NCI-H146 treated with DMSO at 0.1 percent for 48 hours (cell line): ENCODE data around the gene SMCO4.
"Not testable (repeated sequence)": the region's sequence is repeated elsewhere in the genome, so short reads cannot be mapped to it uniquely, and the experiment has no call there.

ENCODE experiments used
- DNase-seq: peaks from one replicate; lab custom pipeline; 2025; ENCODE audit not compliant: unreplicated experiment; lab: John Stamatoyannopoulos, UW

SMCO4 gene

GRCh38 chr11:93481279-93481678 lies 61.9 kb downstream of the SMCO4 start:
- no peak for DNase-seq

DNA sequence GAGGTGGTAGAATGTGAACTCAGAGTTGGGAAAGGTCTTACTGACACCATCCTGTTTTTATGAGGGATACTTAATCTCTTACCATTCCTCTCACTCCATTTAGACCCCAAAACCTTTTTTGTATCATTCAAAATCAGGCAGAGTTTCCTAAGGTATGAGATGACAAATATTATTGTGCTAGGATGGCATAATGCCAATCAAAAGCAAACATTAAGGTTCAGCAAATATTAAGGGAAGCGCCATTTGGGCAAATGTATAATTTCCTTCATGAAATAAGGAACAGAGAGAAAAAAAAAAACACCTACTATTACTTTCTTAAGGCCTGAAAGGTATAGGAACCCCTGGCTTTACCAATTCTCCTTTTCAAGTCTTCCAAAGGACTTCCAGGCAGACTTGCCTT lies 62.4 kb downstream of the SMCO4 start:
- DNase-seq: no peak

DNA sequence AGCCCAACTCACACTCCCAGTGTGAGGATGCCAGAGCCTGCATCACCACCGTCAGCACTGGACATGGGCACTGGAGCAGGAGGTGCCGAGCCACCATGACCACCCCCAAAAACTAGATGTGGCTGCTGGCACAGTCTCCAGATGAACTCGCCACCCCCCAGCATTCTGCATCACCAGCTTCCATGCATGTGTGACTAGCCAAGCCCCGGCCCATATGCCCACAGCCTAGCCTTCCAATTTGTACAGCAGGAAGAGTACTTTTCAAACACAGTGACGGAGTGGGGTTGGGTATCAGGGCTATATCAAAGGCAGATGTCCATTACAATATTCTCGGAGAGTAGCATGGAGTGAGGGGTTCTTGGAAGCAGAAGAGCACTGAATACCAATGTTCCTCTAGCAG lies 62.9 kb downstream of the SMCO4 start:
- no peak for DNase-seq

GRCh38 chr11:93478841-93479240 lies 64.3 kb downstream of the SMCO4 start:
- no peak for DNase-seq

DNA sequence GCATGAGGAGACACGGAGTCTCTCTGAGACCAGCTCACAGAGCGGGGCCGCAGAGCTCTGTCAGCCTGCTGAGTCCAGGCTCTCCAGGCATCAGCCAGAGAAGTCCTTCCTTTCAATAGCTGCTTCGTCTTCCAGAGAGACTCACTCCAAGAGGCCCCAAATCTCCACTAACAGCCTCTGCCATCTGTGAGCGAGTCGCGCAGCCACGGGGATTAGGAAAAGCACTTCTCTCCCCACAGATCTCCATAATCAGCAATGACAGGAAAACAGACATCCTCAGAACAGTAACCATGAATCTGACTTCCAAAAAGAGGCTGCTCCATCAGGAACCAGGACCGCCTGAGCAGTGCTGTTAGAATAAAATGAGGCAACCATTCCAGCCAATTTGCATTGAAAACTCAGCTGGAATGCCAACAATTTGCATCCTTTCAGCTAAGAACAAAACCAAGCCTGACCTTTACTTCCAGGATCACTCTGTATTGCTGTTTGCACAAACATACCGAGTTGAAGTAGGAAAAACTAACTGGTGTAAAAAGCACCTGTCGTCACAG lies 65.4 kb downstream of the SMCO4 start:
- no peak for DNase-seq

DNA sequence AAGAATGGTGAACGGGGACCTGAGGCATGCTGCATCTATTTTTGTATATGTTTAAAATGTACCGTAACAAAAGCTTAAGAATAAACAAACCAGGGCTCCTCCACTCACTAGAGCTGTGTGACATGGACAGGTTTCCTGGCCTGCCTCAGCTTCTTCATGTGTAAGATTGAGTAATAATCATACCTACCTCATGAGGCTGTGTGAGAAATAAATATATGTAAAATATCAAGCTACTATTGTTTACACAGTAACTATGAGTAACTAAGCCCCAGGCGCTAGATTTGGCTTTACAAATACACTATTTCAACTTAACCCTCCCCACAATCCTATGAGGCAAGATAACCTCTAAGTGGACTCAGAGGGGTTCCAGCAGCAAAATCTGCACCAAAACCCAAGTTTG lies 66.4 kb downstream of the SMCO4 start:
- no peak for DNase-seq

DNA sequence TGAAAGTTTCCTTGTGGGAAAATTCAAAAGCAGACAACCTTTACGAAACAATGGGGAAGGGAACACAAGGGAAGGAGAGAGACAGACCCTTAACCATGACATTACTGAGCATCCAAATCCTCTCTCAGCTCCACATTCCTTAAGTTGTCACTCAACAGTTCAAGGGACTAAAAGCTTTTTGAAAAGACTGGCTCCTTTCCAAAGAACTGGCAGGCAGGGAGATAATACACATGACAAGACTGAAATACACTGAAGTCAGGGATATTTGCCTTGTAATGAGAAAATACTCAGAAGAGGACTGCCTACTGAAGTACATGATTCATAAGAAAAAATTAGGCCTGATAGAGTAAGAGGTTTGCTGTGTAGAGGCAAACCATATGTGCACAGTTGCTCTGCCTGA lies 69.1 kb downstream of the SMCO4 start:
- DNase-seq: no peak

GRCh38 chr11:93468290-93468689 lies 74.9 kb downstream of the SMCO4 start:
- DNase-seq: no peak

DNA sequence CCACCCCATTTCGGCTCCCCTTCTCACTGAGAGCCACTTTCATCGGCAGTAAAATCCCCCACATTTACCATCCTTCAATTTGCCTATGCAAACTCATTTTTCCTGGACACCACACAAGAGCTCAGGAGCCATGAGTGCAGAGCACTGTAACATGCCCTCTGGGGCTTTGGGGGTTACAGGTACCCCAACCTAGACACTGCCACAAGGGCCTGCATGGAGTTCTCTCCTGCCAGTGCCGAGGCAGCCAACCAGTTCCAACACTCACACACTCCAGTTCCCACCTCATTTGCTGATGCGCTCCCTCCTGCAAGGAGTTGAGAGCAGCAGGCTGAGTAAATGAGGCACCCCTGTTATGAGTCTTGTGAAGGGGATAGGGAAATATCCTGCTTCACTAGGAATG lies 76.1 kb downstream of the SMCO4 start:
- DNase-seq: no peak

GRCh38 chr11:93464927-93465540 lies 78.2 kb downstream of the SMCO4 start:
- no peak for DNase-seq

DNA sequence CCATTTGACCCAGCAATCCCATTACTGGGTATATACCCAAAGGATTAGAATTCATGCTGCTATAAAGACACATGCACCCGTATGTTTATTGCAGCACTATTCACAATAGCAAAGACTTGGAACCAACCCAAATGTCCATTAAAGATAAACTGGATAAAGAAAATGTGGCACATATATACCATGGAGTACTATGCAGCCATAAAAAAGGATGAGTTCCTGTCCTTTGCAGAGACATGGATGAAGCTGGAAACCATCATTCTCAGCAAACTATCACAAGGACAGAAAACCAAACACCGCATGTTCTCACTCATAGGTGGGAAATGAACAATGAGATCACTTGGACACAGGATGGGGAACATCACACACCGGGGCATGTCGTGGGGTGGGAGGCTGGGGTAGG lies 79.5 kb downstream of the SMCO4 start:
- DNase-seq: not testable (repeated sequence)

- no peak for DNase-seq
Measured at GRCh38 chr11:93458286-93458685, 84.9 kb downstream of the SMCO4 start.

GRCh38 chr11:93444617-93445073 lies 98.5 kb downstream of the SMCO4 start:
- no peak for DNase-seq

- not testable (repeated sequence) for DNase-seq
Measured at GRCh38 chr11:93443232-93443631, 100.0 kb downstream of the SMCO4 start.

GRCh38 chr11:93432247-93432646 lies 110.9 kb downstream of the SMCO4 start:
- DNase-seq: no peak
